Amygdala (tissue), 56 donors: Measurements from ENCODE around the gene TKT.

Source experiments
- DNase-seq, 56 donors: peaks; one replicate each; lab custom pipeline; 2025; lab: John Stamatoyannopoulos, UW

Gene TKT

DNA sequence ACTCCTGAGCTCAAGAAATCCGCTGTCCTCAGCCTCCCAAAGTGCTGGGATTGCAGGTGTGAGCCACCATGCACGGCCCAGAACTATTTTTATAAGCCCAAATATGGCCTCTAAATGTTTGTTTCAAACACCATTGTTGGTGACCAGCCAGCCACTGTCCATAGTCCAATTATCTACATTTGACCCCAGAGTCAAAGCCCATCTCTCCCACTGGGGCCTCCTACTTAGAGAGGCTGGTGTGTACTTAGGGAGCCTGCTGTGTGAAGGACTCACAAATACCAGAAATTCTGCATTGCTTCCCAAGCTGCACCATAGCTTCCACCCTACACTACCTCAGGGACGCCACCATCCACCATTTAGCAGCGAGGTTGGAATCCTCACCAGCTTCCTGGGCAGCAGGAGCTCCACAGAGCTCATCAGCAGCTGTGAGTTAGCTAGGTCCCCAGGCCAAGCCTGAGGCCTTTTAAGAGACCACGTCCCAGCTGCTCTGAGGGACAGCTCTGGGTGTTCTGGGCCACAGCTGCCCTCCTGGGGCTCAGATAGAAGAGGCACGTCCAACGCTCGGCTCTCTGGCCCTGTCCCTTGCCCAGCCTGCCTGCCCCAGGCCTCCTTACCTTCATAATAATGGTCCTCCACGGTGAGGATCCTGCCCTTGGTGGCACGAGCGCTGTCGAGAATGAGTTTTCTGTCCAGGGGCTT lies 29.5 kb downstream of the TKT start:
- no peak for DNase-seq

DNA sequence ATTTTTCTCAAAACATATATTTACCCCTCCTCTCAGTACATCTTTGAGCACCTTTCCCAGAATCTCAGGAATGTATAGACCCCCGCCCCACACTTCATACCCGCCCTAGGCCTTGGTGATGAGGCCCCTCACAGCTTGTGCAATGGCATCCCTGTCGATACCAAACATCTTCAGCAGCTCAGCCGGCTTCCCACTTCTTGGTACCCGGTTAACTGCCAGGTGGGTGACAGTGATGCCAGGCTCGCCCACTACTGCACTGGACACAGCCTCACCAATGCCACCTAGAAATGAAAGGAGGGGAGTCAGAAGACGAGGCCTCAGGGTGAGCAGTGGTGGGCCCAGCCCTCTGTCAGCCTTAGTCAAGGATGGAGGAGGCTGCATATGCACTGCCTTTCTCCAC lies 30.2 kb downstream of the TKT start:
- no peak for DNase-seq

- no peak for DNase-seq
These were observed 30.6 kb downstream of the TKT start for GRCh38 chr3:53225181-53225580.

GRCh38 chr3:53224536-53224935 lies 31.3 kb downstream of the TKT start:
- no peak for DNase-seq

GRCh38 chr3:53224026-53224425 lies 31.8 kb downstream of the TKT start:
- no peak for DNase-seq

DNA sequence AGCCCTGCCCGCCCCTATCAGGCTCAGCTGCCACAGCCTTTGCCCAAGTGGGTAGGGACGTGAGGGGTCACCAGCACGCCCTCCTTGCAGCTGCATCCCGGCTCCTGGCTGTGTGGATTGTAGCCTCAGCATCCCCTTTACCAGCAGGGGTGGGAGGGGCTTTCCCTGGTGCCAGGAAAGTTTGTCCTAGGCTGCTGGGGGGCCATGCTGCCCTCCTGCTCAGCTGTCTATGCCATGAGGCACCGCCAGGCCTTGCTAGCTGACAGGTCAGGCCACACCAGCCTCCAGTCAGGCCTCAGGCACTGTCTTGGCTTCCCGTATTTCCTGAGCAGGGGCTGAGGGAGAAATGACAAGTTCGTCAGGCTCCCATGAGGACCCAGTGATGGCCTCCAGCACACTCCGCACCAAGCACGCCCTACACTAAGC lies 32.3 kb downstream of the TKT start:
- no peak for DNase-seq

- no peak for DNase-seq
These were observed 32.8 kb downstream of the TKT start for GRCh38 chr3:53223025-53223424.

- no peak for DNase-seq
These were observed 33.5 kb downstream of the TKT start for GRCh38 chr3:53222183-53222901.

DNA sequence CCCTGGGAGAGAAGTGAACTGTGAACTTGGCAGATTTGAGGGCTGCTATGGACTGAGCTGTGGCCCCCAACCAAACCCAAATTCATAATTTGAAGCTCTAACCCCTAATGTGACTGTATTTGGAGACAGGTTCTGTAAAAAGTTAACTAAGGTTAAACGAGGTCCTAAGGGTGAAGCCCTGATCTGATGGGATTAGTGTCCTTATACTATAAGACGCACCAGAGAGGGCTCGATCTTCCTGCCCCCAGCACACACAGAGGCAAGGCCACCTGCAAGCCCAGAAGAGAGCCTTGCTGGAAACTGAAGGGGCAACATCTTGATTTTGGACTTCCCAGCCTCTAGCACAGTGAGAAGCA lies 34.0 kb downstream of the TKT start:
- DNase-seq, result no peak

DNA sequence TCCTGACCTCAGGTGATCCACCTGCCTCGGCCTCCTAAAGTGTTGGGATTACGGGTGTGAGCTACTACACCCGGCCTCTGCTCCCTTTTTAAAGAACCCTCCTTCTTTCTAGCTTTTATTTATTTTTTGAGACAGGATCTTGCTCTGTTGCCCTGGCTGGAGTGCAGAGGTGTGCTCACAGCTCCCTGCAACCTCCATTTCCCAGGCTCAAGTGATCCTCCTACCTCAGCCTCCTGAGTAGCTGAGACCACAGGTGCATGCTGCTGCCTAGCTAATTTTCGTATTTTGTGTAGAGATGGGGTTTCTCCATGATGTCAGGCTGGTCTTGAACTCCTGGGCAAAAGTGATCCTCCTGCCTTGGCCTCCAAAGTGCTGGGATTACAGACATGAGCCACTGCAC lies 34.5 kb downstream of the TKT start:
- no peak for DNase-seq

- DNase-seq, result peak in 54 of 56 donors; percentile 7 to 85 (median 66)
These were observed 35.8 kb downstream of the TKT start for GRCh38 chr3:53219895-53220483.

DNA sequence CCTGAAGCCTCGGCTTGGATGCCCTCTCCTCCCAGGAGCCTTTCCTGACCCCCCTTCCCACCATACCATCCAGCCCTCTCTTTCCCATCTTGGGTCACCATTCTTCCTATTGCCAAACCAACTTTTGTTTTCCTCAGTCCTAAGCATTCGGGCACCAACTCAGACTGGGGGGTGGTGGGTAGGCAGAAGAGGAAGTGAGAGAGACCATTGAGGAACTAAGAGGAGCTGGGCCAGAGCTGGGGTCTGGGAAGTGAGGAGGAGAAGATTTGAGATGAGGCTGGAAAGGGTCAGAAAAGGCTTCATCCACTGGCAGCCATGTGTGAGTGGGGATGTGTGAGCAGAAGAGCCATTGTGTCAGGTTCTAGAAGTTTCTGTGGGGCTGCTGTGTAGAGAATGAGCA lies 37.7 kb downstream of the TKT start:
- DNase-seq, result no peak

GRCh38 chr3:53217175-53217574 lies 38.6 kb downstream of the TKT start:
- no peak for DNase-seq

GRCh38 chr3:53216723-53217122 lies 39.1 kb downstream of the TKT start:
- no peak for DNase-seq

DNA sequence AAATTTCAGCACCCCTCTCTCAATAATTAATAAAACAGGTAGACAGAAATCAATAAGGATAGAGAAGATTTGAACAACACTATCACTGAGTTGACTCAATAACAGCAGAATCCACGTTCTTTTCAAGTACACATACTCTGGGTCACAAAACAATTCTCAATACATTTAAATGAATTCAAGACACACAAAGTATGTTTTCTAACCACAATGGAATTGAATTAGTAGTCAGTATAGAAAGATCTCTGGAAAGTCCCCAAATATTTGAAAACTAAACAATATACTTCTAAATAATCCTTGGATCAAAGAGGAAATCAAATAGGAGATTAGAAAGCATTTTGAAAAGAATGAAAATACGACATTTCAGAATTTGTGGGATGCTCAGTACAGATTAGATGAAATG lies 40.0 kb downstream of the TKT start:
- DNase-seq, result no peak

GRCh38 chr3:53213276-53213675 lies 42.5 kb downstream of the TKT start:
- no peak for DNase-seq

GRCh38 chr3:53211706-53212702 lies 43.8 kb downstream of the TKT start:
- no peak for DNase-seq

DNA sequence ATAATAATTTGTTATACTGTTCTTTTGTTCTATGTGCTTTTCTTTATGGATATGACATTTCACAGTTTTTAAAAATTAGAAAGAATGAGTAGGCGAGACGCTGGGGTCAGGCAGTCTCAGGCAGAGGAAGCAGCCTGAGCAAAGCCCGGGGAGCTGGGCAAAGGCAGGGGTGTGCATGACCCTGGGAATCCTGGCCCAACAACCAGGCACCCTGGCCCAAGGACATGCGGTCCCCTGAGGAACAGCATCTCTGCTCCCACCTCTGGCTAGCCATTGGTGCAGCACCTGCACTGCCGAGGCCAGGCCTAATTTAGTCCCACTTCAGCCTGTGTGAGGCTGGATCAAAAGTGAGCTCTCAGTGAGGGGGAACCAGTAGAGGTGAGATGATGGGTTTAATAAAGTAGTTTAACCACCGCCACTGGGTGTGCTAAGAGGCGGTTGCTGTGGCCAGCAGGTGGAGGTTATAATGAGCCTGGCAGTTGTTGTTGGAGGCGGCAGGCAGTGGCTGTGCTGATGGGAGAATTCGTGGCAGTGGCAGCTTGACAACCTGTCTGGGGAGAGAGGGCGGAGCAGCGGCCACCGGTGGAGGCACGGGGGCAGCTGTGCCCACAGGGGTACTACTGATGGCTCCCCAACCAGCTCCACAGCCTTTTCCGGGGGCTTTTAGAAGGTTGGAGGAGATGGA lies 53.3 kb downstream of the TKT start:
- no peak for DNase-seq

DNA sequence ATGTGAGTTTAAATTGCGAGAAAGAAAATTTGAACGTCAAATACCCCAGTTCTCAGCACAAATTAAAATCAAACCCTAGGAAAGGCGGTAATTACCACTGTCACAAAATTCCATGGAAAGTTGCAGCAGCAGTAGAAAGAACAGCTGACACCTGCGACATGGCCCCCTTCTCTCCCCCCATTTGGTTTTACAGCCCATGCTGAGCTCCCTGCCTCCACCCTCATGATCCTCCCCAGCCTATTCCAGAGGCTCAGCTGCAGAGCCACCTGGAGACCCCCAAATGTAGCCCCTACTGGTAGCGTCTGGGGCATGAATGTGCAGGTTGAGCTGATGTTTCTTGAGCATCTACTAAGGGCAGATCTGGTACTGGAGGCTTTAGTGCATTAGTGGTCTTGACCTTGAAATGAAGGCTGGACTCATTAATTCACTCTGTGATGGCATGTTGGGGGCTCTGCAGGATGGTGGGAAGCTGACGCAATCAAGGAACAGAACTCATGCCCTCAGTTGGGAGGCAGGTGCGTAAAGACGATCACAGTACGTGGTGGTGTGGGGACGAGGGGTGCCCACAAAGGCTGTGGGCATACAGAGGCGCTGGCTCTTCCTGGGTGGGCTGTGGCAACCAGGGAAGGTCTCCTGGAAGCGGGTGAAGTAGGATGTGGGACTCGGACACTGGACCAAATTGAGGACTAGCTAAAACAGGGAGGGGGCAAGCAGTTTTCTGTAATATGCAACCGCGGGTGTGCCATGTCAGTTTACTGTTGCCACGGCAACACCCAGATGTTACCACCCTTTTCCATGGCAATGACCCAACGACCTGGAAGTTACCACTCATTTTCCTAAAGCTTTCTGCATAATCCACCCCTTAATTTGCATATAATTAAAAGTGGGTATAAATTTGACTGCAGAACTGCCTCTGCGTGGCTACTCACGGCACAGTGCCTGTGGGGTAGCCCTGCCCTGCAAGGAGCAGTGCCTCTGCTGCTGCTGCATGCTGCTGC lies 55.0 kb downstream of the TKT start:
- no peak for DNase-seq
